ENCODE results near the gene PDCD11. TPM values are rescaled to one million over a fixed set of nuclear protein-coding genes. Genes with fewer than 3 reads are reported as not detected.

Gene PDCD11
- total RNA-seq, 1 donor from 2014 or later = 21.6 TPM

GRCh38 chr10:103452506-103453230, 56.2 kb downstream of the PDCD11 start:
- peaks cover 43% of the 10 kb centered on the region for H3K4me1 ChIP-seq
- intact Hi-C loops (cut with DNase I) = no loop called here
- peak in 1 of 2 donors; percentile 1 for ATAC-seq

GRCh38 chr10:103454026-103454425, 57.6 kb downstream of the PDCD11 start:
- peaks cover 15% of the 10 kb centered on the region for H3K36me3 ChIP-seq
- no peak overlapping the region for H3K27ac ChIP-seq
- DNase-seq (no peak), ATAC-seq (no peak)
- intact Hi-C loops (cut with DNase I) = no loop called here
- peaks cover 31% of the 10 kb centered on the region for H3K4me1 ChIP-seq
- no peak overlapping the region for H3K4me3 ChIP-seq
- TF ChIP-seq, protein P1, sequence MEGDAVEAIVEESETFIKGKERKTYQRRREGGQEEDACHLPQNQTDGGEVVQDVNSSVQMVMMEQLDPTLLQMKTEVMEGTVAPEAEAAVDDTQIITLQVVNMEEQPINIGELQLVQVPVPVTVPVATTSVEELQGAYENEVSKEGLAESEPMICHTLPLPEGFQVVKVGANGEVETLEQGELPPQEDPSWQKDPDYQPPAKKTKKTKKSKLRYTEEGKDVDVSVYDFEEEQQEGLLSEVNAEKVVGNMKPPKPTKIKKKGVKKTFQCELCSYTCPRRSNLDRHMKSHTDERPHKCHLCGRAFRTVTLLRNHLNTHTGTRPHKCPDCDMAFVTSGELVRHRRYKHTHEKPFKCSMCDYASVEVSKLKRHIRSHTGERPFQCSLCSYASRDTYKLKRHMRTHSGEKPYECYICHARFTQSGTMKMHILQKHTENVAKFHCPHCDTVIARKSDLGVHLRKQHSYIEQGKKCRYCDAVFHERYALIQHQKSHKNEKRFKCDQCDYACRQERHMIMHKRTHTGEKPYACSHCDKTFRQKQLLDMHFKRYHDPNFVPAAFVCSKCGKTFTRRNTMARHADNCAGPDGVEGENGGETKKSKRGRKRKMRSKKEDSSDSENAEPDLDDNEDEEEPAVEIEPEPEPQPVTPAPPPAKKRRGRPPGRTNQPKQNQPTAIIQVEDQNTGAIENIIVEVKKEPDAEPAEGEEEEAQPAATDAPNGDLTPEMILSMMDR (IDR thresholded peaks at IDR 0.05) = no peak
- no peaks in the 10 kb centered on the region for H3K9me3 ChIP-seq
- no peaks in the 10 kb centered on the region for H3K27me3 ChIP-seq (ENCODE audit: low read depth)

More at GRCh38 chr10:103452506-103453230, 56.2 kb downstream of the PDCD11 start:
- TF ChIP-seq, protein P1 (IDR thresholded peaks at IDR 0.05) = no peak
- Histone ChIP-seq H3K36me3 (peaks cover 29% of the 10 kb centered on the region), H3K27ac (peak overlapping the region; percentile 89), H3K9me3 (no peaks in the 10 kb centered on the region), H3K27me3 (ENCODE audit: low read depth) (no peaks in the 10 kb centered on the region), H3K4me3 (peak overlapping the region; percentile 94)
- peak; percentile 13 for DNase-seq

DNA sequence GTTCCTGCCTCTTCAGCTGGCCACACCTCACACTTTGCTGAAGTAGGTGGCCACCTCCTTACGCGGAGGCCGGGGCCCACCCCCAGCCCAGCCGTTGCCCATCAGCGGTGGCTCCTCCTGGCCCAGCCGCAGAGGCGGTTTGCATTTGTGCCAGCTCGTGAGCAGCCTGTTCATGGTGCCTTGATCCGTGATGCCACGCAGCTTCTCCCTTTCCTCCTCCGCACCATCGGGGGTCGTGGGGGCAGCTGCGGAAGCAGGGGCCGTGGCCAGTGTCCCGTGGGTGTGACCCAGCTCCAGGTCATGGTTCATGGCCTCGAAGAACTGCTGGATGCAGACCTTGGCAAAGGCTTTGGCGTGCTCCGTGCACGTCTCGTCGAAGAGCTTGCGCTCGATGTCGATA, 58.8 kb downstream of the PDCD11 start:
- Histone ChIP-seq H3K4me3 (no peak overlapping the region), H3K36me3 (peaks cover 3% of the 10 kb centered on the region), H3K27me3 (ENCODE audit: low read depth) (no peaks in the 10 kb centered on the region), H3K4me1 (peaks cover 19% of the 10 kb centered on the region), H3K9me3 (no peaks in the 10 kb centered on the region), H3K27ac (no peak overlapping the region)
- TF ChIP-seq, protein P1 (IDR thresholded peaks at IDR 0.05) = no peak
- intact Hi-C loops (cut with DNase I) = no loop called here
- DNase-seq (no peak), ATAC-seq (no peak)

- H3K36me3 ChIP-seq = no peaks in the 10 kb centered on the region
- intact Hi-C loops (cut with DNase I) = no loop called here
- no peak overlapping the region for H3K4me3 ChIP-seq
- TF ChIP-seq, protein P1 (IDR thresholded peaks at IDR 0.05) = no peak
- H3K27me3 ChIP-seq (ENCODE audit: low read depth) = no peaks in the 10 kb centered on the region
- no peaks in the 10 kb centered on the region for H3K9me3 ChIP-seq
- ATAC-seq (no peak), DNase-seq (no peak)
- H3K4me1 ChIP-seq = peaks cover 12% of the 10 kb centered on the region
- H3K27ac ChIP-seq = no peak overlapping the region
Measured at GRCh38 chr10:103456074-103456660, 59.7 kb downstream of the PDCD11 start.

- peaks cover 9% of the 10 kb centered on the region for H3K4me1 ChIP-seq
- TF ChIP-seq, protein P1 (IDR thresholded peaks at IDR 0.05) = no peak
- H3K36me3 ChIP-seq = no peaks in the 10 kb centered on the region
- DNase-seq (no peak), ATAC-seq (no peak)
- no peaks in the 10 kb centered on the region for H3K27me3 ChIP-seq (ENCODE audit: low read depth)
- no peak overlapping the region for H3K27ac ChIP-seq
- H3K4me3 ChIP-seq = no peak overlapping the region
- intact Hi-C loops (cut with DNase I) = no loop called here
- H3K9me3 ChIP-seq = no peaks in the 10 kb centered on the region
Measured at GRCh38 chr10:103457176-103457712, 60.8 kb downstream of the PDCD11 start.

Measured in lower lobe of right lung (tissue), 2 donors.